Measurements from ENCODE around the gene DDX23.
"Not testable (repeated sequence)": the region's sequence is repeated elsewhere in the genome, so short reads cannot be mapped to it uniquely, and the experiment has no call there.

- TF ChIP-seq CTCF, POLR2A (IDR thresholded peaks at IDR 0.05): not testable (repeated sequence)
These were observed 9.9 kb downstream of the DDX23 start for GRCh38 chr12:48842021-48842420.
